Upper lobe of left lung (tissue), 4 donors: Measurements from ENCODE around the gene BIRC6.

Experiments used
- EP300 ChIP-seq, 4 donors: sonication (generic); formaldehyde crosslinking; IDR thresholded peaks; one replicate each; pipeline ENCODE4 v1.5.1; 2017; ENCODE audit warnings: antibody characterized with exemption in 4 of 4, control low read depth in 2 of 4
- TF ChIP-seq, protein P1 (sequence below), 6 experiments: fragments of 450-650 bp in 4 of 6; fragments of 200-600 bp in 2 of 6; sonication (generic) in 2 of 6; IDR thresholded peaks; one replicate each; pipeline ENCODE4 v1.5.1; 2016 to 2019; ENCODE audit warnings: antibody characterized with exemption in 6 of 6

DNA sequence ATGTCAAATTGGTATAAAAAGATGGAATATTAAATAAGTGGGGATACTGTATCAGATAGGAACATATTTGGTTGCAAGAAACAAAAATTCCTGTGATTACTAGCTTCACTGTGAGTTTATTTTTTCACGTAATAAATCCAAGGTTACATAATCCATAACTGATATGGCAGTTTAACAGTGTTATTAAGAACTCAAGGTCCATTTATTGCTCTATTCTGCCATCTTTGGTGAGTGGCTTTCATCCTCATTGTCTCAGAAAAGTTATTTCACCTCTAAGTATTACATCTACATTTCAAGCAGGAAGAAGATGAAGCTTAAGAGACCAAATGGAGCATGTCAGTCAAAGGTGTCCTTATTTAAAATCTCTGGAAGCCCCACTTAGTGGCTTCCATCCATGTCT is 41.9 kb upstream of the BIRC6 start:
- TF ChIP-seq, protein P1, sequence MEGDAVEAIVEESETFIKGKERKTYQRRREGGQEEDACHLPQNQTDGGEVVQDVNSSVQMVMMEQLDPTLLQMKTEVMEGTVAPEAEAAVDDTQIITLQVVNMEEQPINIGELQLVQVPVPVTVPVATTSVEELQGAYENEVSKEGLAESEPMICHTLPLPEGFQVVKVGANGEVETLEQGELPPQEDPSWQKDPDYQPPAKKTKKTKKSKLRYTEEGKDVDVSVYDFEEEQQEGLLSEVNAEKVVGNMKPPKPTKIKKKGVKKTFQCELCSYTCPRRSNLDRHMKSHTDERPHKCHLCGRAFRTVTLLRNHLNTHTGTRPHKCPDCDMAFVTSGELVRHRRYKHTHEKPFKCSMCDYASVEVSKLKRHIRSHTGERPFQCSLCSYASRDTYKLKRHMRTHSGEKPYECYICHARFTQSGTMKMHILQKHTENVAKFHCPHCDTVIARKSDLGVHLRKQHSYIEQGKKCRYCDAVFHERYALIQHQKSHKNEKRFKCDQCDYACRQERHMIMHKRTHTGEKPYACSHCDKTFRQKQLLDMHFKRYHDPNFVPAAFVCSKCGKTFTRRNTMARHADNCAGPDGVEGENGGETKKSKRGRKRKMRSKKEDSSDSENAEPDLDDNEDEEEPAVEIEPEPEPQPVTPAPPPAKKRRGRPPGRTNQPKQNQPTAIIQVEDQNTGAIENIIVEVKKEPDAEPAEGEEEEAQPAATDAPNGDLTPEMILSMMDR (IDR thresholded peaks at IDR 0.05) = no peak
- no peak for TF ChIP-seq EP300 (IDR thresholded peaks at IDR 0.05)
